NOMO-1 treated with DMSO at 0.1 percent for 48 hours (cell line): ENCODE data around the gene UAP1L1.

Experiments
- DNase-seq: peaks from one replicate; lab custom pipeline; 2025; ENCODE audit not compliant: unreplicated experiment; lab: John Stamatoyannopoulos, UW

The UAP1L1 gene

DNA sequence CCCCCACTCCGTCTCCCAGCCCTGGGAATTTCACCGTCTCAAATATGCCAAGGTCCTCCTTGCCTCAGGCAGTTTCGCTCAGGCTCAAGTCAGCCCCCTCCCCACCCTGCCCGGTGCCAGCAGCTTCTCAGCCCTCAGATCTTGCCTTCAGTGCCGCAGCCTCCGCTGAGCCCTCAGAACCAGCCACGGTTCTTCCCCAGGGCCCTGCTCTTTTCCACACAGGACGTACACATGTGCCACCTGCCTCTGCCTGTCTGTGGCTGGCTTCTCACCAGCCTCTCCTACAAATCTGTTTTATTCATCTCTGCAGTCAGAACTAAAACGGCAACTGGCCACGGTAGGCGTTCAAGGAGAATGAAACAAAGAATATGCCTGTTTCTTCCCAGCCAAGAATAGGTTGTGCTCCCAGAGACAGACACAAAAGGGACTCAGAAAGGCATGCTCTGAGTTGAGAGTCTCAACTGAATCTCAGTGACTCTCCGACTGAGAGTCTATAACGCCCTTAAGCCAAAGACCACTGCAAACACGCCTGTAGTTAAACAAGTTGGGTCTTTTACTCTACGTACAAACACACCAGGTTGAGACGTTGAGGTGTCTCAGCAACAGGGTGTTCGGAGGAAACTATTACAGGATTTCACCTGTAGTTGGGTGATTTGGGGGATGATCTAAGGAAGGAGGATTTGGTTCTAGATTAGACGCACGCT is 51.0 kb downstream of the UAP1L1 start:
- DNase-seq, result no peak

GRCh38 chr9:137128862-137129455 is 51.6 kb downstream of the UAP1L1 start:
- DNase-seq, result no peak

- peak; percentile 93 for DNase-seq
Observed at GRCh38 chr9:137129456-137130175, 52.3 kb downstream of the UAP1L1 start.

- no peak for DNase-seq
Observed at GRCh38 chr9:137130176-137130755, 52.9 kb downstream of the UAP1L1 start.
